ENCODE data around the gene TUBB4A.

The TUBB4A gene

GRCh38 chr19:6478815-6479214 is 23.3 kb downstream of the TUBB4A start:
- H3K27me3 ChIP-seq (ENCODE audit: insufficient read depth, low read length) = no peaks in the 10 kb centered on the region
- no peak overlapping the region for H3K4me2 ChIP-seq (ENCODE audit: low read length)
- H2AFZ ChIP-seq (ENCODE audit: low read length) = no peak overlapping the region
- peaks cover 36% of the 10 kb centered on the region for H3K36me3 ChIP-seq (ENCODE audit: insufficient read depth, low read length)
- no peaks in the 10 kb centered on the region for H3K79me2 ChIP-seq (ENCODE audit: insufficient read depth, low read length)
- no peaks in the 10 kb centered on the region for H3F3A ChIP-seq (ENCODE audit: insufficient read depth, low read length)
- no peak overlapping the region for H3K4me3 ChIP-seq (ENCODE audit: low read depth, low read length, poor library complexity, severe bottlenecking)
- no peak overlapping the region for H3K27ac ChIP-seq (ENCODE audit: low read depth, low read length, poor library complexity, severe bottlenecking)
- H3K9me2 ChIP-seq (ENCODE audit: low read depth, low read length) = no peaks in the 10 kb centered on the region
- no peak for TF ChIP-seq EZH2 (IDR thresholded peaks at IDR 0.05; ENCODE audit: borderline replicate concordance, low read length)
- TF ChIP-seq CTCF (IDR thresholded peaks at IDR 0.05; ENCODE audit: low read length) = no peak
- H3K9me3 ChIP-seq (ENCODE audit: low read length) = no peaks in the 10 kb centered on the region
- H3K9ac ChIP-seq (ENCODE audit: low read length) = no peak overlapping the region
- H4K20me1 ChIP-seq (ENCODE audit: insufficient read depth, low read length) = no peaks in the 10 kb centered on the region
- peaks cover 26% of the 10 kb centered on the region for H3K4me1 ChIP-seq (ENCODE audit: insufficient read depth, low read length, severe bottlenecking)

DNA sequence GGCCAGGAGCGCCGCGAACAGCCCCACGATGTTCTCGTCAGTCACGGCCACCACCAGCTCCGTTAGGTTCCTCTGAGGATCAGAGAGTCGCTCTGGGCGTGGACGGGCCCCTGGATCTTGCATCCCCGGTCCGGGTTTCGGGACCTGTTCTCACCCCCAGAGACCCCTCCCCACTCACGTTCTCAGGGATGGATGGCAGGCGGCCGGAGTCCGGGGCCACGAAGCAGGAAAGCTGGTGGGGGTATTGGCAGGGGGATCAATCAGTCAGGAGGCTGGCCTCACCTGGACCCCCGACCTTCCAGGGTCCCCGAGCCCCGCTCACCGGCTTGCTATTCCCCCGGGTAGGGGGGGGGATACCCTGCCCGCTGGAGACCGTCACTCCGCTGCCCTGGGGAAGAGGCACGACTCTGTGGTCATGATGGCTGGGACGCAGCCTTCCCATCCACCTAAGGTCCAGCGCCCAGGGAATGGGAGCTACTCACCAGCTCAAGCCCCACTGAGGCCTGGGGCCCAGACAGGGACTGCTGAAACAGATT is 25.1 kb downstream of the TUBB4A start:
- no peaks in the 10 kb centered on the region for H3F3A ChIP-seq (ENCODE audit: insufficient read depth, low read length)
- no peak for TF ChIP-seq EZH2 (IDR thresholded peaks at IDR 0.05; ENCODE audit: borderline replicate concordance, low read length)
- no peak for TF ChIP-seq CTCF (IDR thresholded peaks at IDR 0.05; ENCODE audit: low read length)
- H3K36me3 ChIP-seq (ENCODE audit: insufficient read depth, low read length) = peaks cover 36% of the 10 kb centered on the region
- no peaks in the 10 kb centered on the region for H4K20me1 ChIP-seq (ENCODE audit: insufficient read depth, low read length)
- H3K9ac ChIP-seq (ENCODE audit: low read length) = no peak overlapping the region
- H3K4me1 ChIP-seq (ENCODE audit: insufficient read depth, low read length, severe bottlenecking) = peaks cover 15% of the 10 kb centered on the region
- no peaks in the 10 kb centered on the region for H3K9me2 ChIP-seq (ENCODE audit: low read depth, low read length)
- H3K27me3 ChIP-seq (ENCODE audit: insufficient read depth, low read length) = no peaks in the 10 kb centered on the region
- H3K4me2 ChIP-seq (ENCODE audit: low read length) = no peak overlapping the region
- no peak overlapping the region for H2AFZ ChIP-seq (ENCODE audit: low read length)
- no peaks in the 10 kb centered on the region for H3K9me3 ChIP-seq (ENCODE audit: low read length)
- no peak overlapping the region for H3K27ac ChIP-seq (ENCODE audit: low read depth, low read length, poor library complexity, severe bottlenecking)
- H3K79me2 ChIP-seq (ENCODE audit: insufficient read depth, low read length) = no peaks in the 10 kb centered on the region
- no peak overlapping the region for H3K4me3 ChIP-seq (ENCODE audit: low read depth, low read length, poor library complexity, severe bottlenecking)

DNA sequence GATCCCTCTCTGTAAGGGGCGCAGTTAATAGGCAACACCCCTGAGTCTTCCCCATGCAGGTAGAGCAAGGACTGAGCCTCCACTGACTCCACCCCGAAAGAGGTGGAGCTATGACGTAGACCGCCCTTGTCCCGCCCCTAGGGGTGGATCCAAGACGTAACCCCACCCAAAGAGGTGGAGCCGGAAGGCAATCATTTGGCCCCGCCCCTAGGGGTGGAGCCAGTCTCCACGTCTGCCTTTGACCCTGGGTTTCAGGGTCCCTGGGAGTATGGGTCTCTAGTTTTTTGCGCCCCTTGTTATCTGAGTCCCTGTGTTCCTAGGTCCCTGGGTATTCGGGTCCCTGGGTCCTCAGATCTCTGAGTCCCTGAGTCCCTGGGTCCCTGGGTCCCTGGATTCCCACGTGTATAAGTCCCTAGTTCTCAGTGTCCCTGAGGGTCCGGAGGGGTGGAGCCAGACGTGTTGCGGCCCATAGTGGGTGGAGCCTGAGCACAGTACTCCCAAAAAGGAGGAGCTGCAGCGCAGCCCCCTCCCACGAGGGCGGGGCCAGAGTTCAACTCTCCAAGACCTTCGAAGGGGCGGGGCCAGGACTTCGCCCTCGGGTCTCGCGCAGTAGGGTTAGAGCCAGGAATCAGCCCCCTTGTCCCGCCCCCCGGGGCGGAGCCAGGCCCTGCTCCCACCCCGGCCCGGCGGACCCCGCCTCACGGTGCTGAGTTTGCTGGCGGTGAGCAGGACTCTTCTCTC is 25.8 kb downstream of the TUBB4A start:
- Histone ChIP-seq H3K9me2 (ENCODE audit: low read depth, low read length) (no peaks in the 10 kb centered on the region), H3K36me3 (ENCODE audit: insufficient read depth, low read length) (peaks cover 36% of the 10 kb centered on the region), H2AFZ (ENCODE audit: low read length) (no peak overlapping the region), H3K9ac (ENCODE audit: low read length) (no peak overlapping the region), H3K27ac (ENCODE audit: low read depth, low read length, poor library complexity, severe bottlenecking) (no peak overlapping the region), H4K20me1 (ENCODE audit: insufficient read depth, low read length) (no peaks in the 10 kb centered on the region), H3K4me1 (ENCODE audit: insufficient read depth, low read length, severe bottlenecking) (peaks cover 11% of the 10 kb centered on the region), H3K4me3 (ENCODE audit: low read depth, low read length, poor library complexity, severe bottlenecking) (no peak overlapping the region), H3K27me3 (ENCODE audit: insufficient read depth, low read length) (no peaks in the 10 kb centered on the region), H3F3A (ENCODE audit: insufficient read depth, low read length) (no peaks in the 10 kb centered on the region), H3K9me3 (ENCODE audit: low read length) (no peaks in the 10 kb centered on the region), H3K4me2 (ENCODE audit: low read length) (no peak overlapping the region), H3K79me2 (ENCODE audit: insufficient read depth, low read length) (no peaks in the 10 kb centered on the region)
- no peak for TF ChIP-seq CTCF (IDR thresholded peaks at IDR 0.05; ENCODE audit: low read length)
